Stomach smooth muscle (tissue), 2 donors: ENCODE measurements around the gene PTPRK.

Experiments used
- H3K27ac ChIP-seq: one replicate; pipeline ENCODE4 v1.7.0; 2013; ENCODE audit warnings: mild to moderate bottlenecking, low read length, inconsistent platforms
- H3K27me3 ChIP-seq, 2 donors: one replicate each; pipeline ENCODE4 v1.7.0; 2013; ENCODE audit warnings: low read length in 2 of 2; ENCODE audit not compliant: insufficient read depth in 2 of 2, control insufficient read depth in 1 of 2
- H3K36me3 ChIP-seq, 2 donors: one replicate each; pipeline ENCODE4 v1.7.0; 2013; ENCODE audit warnings: low read length in 2 of 2; ENCODE audit not compliant: control insufficient read depth in 2 of 2, insufficient read depth in 2 of 2
- H3K4me1 ChIP-seq: one replicate; pipeline ENCODE4 v1.7.0; 2013; ENCODE audit warnings: low read length; ENCODE audit not compliant: control insufficient read depth, insufficient read depth
- H3K4me3 ChIP-seq, 2 donors: one replicate each; pipeline ENCODE4 v1.7.0; 2013; ENCODE audit warnings: low read length in 2 of 2
- H3K9ac ChIP-seq, 2 donors: one replicate each; pipeline ENCODE4 v1.7.0; 2013; ENCODE audit warnings: low read length in 2 of 2, mild to moderate bottlenecking in 1 of 2
- H3K9me3 ChIP-seq, 2 donors: one replicate each; pipeline ENCODE4 v1.7.0; 2013; ENCODE audit warnings: low read length in 2 of 2; ENCODE audit not compliant: control insufficient read depth in 2 of 2
- donor health status: healthy.
- donor health status: Pancreatic carcinoma.

Gene PTPRK

GRCh38 chr6:128024969-128025368, 495.4 kb downstream of the PTPRK start:
- no peak overlapping the region for H3K9ac ChIP-seq
- H3K4me1 ChIP-seq = no peaks in the 10 kb centered on the region
- H3K9me3 ChIP-seq = no peaks in the 10 kb centered on the region
- no peak overlapping the region for H3K4me3 ChIP-seq
- no peaks in the 10 kb centered on the region for H3K27me3 ChIP-seq
- no peak overlapping the region for H3K27ac ChIP-seq
- H3K36me3 ChIP-seq = no peaks in the 10 kb centered on the region

DNA sequence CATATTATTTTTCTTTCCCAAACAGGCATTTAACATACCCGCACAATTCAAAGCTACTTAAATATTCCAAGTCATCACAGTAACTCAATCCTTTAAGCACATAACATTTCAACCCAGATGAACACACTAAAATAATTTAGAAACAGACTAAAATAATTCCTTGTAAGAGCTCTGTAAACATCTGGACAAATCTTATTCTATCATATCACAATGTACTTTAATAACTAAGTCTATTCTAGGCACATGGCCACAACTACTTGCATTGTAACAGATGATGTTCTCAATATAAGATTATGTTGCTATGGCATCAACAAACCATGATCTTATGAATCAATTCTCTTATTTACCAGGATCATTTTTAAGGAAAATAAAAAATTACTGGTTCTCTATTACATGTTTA, 496.4 kb downstream of the PTPRK start:
- Histone ChIP-seq H3K27me3 (no peaks in the 10 kb centered on the region), H3K36me3 (no peaks in the 10 kb centered on the region), H3K9ac (no peak overlapping the region), H3K4me3 (no peak overlapping the region), H3K9me3 (no peaks in the 10 kb centered on the region), H3K4me1 (no peaks in the 10 kb centered on the region), H3K27ac (no peak overlapping the region)

DNA sequence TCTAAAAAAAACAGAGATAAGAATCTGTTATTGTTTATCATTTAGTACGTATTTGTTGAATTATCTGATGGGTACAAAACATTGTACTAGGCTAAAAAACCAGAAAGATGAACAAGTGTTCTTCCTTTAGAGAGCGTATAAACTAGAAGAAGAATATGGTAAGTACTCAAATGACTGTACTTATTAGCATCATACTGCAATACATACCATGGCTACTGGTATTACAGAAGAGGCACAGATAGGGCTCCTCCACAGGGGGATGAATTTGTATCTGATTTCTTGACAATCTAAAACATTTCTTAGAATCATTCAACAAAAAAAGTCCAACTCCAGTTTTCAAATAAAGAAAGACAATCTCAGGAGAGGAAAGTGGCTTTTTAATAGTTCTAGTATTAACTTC, 501.6 kb downstream of the PTPRK start:
- H3K4me3 ChIP-seq = no peak overlapping the region
- H3K27me3 ChIP-seq = no peaks in the 10 kb centered on the region
- no peaks in the 10 kb centered on the region for H3K36me3 ChIP-seq
- H3K27ac ChIP-seq = no peak overlapping the region
- no peaks in the 10 kb centered on the region for H3K4me1 ChIP-seq
- no peaks in the 10 kb centered on the region for H3K9me3 ChIP-seq
- no peak overlapping the region for H3K9ac ChIP-seq

DNA sequence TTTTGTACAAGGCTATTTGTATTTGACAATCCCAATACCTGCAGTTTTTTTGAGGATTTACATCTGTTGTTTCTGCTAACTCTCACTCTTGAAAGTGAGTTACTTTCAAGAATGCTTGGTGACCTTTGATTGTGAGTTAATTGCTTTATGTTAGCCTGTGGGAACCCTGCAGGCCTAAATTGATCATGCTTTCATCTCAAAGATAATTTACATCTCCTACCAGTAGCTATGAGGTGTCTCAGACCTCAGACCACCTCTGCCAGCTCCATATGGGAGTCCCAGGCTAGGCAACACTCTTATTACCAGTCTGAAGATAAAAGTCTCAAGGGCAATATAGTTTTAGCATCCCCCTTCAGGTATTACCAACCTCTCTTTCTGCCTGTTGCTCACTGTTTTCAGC, 503.1 kb downstream of the PTPRK start:
- H3K27ac ChIP-seq = no peak overlapping the region
- no peak overlapping the region for H3K4me3 ChIP-seq
- no peaks in the 10 kb centered on the region for H3K9me3 ChIP-seq
- H3K36me3 ChIP-seq = no peaks in the 10 kb centered on the region
- H3K27me3 ChIP-seq = no peaks in the 10 kb centered on the region
- no peak overlapping the region for H3K9ac ChIP-seq
- no peaks in the 10 kb centered on the region for H3K4me1 ChIP-seq

DNA sequence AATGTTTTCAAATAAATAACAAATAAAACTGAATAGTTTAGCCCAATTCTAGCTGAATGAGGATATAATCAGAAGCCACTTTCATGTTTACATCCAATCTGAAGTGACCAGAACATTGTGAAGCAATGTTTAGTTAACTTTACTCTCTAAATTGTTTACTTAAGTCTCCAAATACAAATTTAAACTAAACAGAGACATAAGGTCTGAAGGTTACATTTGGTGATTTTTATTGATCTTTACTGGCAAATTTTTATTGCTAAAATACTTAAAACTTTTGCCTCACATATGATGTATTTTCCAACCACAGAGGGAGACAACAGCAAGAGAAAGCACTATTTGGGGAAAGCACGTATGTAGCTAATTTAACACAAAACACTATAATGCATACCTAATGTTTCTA, 512.7 kb downstream of the PTPRK start:
- no peaks in the 10 kb centered on the region for H3K4me1 ChIP-seq
- no peaks in the 10 kb centered on the region for H3K9me3 ChIP-seq
- H3K27ac ChIP-seq = no peak overlapping the region
- no peak overlapping the region for H3K9ac ChIP-seq
- peaks cover 0 to 5% of the 10 kb centered on the region in 2 donors for H3K36me3 ChIP-seq
- H3K27me3 ChIP-seq = no peaks in the 10 kb centered on the region
- no peak overlapping the region for H3K4me3 ChIP-seq

GRCh38 chr6:128005009-128005408, 515.4 kb downstream of the PTPRK start:
- H3K4me1 ChIP-seq = no peaks in the 10 kb centered on the region
- H3K27me3 ChIP-seq = no peaks in the 10 kb centered on the region
- no peak overlapping the region for H3K4me3 ChIP-seq
- no peak overlapping the region for H3K9ac ChIP-seq
- H3K9me3 ChIP-seq = no peaks in the 10 kb centered on the region
- no peak overlapping the region for H3K27ac ChIP-seq
- H3K36me3 ChIP-seq = peaks cover 0 to 5% of the 10 kb centered on the region in 2 donors

- no peaks in the 10 kb centered on the region for H3K9me3 ChIP-seq
- peaks cover 0 to 8% of the 10 kb centered on the region in 2 donors for H3K36me3 ChIP-seq
- H3K27ac ChIP-seq = no peak overlapping the region
- no peak overlapping the region for H3K4me3 ChIP-seq
- H3K9ac ChIP-seq = no peak overlapping the region
- no peaks in the 10 kb centered on the region for H3K4me1 ChIP-seq
- no peaks in the 10 kb centered on the region for H3K27me3 ChIP-seq
These were observed 520.0 kb downstream of the PTPRK start for GRCh38 chr6:128000363-128000762.

DNA sequence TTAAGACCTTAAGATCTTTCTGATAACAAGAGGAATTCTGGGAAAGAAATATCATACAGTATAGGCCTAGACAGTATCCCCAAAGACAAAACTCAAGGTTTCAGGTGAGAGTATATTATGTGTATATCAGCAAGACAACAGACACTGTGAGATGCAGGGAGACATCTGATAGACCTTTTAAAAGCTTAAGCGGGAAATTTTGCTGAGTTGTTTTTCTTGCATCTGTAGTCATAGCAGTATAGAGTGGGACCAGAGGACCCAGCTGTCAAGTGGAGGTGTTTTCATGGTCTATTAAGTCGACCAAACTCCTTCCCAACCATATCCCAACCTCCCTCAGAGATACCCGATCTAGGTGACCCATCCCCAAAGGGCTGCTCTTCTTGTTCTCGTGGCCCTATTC, 521.4 kb downstream of the PTPRK start:
- H3K27ac ChIP-seq = no peak overlapping the region
- no peaks in the 10 kb centered on the region for H3K27me3 ChIP-seq
- H3K9ac ChIP-seq = no peak overlapping the region
- no peak overlapping the region for H3K4me3 ChIP-seq
- H3K36me3 ChIP-seq = peaks cover 0 to 2% of the 10 kb centered on the region in 2 donors
- no peaks in the 10 kb centered on the region for H3K4me1 ChIP-seq
- H3K9me3 ChIP-seq = no peaks in the 10 kb centered on the region

GRCh38 chr6:127997496-127998164, 522.8 kb downstream of the PTPRK start:
- Histone ChIP-seq H3K9me3 (no peaks in the 10 kb centered on the region), H3K4me3 (no peak overlapping the region), H3K36me3 (peaks cover 0 to 2% of the 10 kb centered on the region in 2 donors), H3K4me1 (no peaks in the 10 kb centered on the region), H3K9ac (no peak overlapping the region), H3K27ac (no peak overlapping the region), H3K27me3 (no peaks in the 10 kb centered on the region)

GRCh38 chr6:127996925-127997324, 523.5 kb downstream of the PTPRK start:
- Histone ChIP-seq H3K36me3 (peaks cover 0 to 2% of the 10 kb centered on the region in 2 donors), H3K9ac (no peak overlapping the region), H3K4me3 (no peak overlapping the region), H3K9me3 (no peaks in the 10 kb centered on the region), H3K27ac (no peak overlapping the region), H3K4me1 (no peaks in the 10 kb centered on the region), H3K27me3 (no peaks in the 10 kb centered on the region)

- H3K27ac ChIP-seq = no peak overlapping the region
- H3K36me3 ChIP-seq = no peaks in the 10 kb centered on the region
- H3K9ac ChIP-seq = no peak overlapping the region
- H3K27me3 ChIP-seq = no peaks in the 10 kb centered on the region
- H3K9me3 ChIP-seq = no peaks in the 10 kb centered on the region
- no peak overlapping the region for H3K4me3 ChIP-seq
- no peaks in the 10 kb centered on the region for H3K4me1 ChIP-seq
These were observed 528.3 kb downstream of the PTPRK start for GRCh38 chr6:127992144-127992543.
